HUDEP-2 (cell line): Measurements from ENCODE around the gene C20orf173.
"Not testable (repeated sequence)": the region's sequence is repeated elsewhere in the genome, so short reads cannot be mapped to it uniquely, and the experiment has no call there.

Experiments used
- DNase-seq, 76 experiments: peaks; one replicate each; lab custom pipeline; 2025; ENCODE audit not compliant: unreplicated experiment in 76 of 76; lab: John Stamatoyannopoulos, UW

The C20orf173 gene, protein sequence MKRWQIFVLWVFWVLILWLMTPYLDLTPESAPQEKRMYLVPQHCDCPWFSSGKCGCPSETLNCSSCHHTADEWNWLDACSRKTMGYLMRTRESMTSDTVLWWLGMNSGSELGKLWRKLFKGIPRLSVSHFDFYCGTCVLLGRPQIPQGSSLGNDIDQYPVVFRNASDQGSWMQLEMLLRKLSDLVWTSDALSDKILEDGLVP

DNA sequence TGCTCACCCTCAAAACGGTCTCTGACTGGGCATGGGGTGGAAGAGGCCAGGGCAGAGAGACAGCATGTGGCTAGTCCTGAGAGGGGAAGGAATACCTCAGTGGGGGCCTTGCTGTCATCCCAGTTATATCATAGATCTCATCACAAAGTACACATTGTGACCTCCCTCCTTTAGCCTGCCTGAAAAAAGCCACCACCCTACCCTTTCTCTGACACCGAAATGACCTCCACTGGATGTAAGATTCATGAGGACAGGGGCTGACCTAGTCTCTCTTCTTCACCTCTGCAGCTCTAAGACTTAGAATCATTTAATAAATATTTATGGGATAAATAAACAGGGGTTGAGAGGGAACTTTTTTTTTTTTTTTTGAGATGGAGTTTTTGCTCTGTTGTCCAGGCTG, at the start of gene C20orf173:
C20orf173 (minus strand) TSS at position 101 of the 400 bp plus-strand sequence. CDS start 279 bp downstream, outside the sequence.
- no peak for DNase-seq

DNA sequence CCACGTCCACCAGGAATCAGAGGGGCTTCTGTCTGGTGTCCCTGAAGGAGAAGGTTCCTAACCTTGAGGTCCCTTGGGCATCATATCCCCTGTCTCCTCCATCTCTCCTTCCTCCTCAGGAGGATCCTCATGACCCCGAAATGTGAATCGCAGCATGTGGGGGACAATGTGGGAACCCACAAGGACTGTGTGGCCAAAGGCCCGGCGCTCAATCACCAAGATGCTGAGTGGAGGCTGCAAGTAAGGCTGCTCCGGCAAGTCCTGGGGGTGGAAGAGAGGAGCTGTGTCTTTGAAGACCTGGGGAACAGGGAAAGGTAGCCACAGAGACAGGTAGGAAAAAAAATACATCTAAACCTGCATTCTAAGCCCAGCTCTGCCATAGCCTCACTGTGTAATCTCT, 49.7 kb upstream of the C20orf173 start:
- DNase-seq = no peak

DNA sequence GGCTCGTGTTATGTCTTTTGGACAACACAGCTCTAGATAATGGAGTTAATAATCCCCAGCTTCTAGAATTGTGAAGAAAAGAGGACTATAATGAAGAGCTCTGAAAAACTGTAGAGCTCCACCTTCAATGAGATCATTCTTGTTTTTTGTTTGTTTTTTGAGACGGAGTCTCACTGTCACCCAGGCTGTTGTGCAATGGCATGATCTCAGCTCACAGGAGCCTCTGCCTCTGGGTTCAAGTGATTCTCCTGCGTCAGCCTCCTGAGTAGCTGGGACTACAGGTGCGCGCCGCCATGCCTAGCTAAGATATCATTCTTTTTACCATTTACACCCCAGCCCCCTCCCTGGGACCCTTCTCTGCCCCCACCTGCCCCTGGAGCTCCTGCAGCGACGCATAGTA, 49.0 kb upstream of the C20orf173 start:
- DNase-seq = no peak

DNA sequence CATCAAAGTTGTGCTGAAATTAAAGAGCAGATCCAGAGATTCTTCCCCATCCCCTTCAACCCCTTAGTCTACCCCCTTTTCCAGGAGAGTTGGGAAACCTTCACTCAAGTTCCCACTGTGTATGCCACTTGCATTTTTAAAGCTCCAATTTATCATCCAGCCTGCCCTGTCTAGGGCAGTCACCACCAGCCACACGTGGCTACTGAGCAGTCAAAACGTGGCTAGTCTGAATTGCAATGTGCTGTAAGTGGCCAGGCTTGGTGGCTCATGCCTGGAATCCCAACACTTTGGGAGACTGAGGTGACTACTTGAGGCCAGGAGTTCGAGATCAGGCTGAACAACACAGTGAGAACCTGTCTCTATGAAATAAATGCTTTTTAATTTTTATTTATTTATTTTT, 47.4 kb upstream of the C20orf173 start:
- no peak for DNase-seq

DNA sequence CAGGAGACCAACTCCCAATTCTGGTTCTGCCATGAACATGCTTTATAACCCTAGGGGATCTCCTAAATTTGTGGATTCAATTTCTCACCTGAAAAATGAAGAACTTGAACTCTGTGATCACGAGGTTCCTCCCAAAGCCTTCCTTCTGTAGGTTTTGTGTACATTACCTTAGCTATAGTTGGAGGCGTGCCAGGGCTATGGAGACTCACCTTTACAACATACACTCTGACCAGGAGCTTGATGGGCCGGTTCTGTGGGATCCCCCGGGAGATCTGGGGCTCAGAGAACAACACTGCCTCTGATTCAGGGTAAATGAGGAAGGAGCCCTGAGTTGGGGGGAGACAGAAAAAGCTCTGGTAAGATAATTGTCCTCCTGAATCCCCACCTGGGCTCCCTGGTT, 46.5 kb upstream of the C20orf173 start:
- no peak for DNase-seq

DNA sequence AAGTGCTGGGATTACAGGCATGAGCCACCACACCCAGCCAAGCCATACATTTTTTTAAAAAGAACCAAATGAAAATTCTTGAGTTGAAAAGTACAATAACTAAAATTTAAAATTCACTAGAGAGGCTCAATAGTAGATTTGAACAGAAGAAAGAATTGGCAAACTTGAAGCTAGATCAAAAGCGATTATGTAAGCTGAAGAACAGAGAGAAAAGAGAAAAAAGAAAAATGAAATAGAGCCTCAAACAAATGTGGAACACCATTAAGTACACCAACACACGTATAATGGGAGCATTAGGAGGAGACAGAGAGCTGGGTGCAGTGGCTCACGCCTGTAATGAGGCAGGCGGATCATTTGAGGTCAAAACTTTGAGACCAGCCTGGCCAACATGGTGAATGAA, 43.4 kb upstream of the C20orf173 start:
- DNase-seq = no peak

DNA sequence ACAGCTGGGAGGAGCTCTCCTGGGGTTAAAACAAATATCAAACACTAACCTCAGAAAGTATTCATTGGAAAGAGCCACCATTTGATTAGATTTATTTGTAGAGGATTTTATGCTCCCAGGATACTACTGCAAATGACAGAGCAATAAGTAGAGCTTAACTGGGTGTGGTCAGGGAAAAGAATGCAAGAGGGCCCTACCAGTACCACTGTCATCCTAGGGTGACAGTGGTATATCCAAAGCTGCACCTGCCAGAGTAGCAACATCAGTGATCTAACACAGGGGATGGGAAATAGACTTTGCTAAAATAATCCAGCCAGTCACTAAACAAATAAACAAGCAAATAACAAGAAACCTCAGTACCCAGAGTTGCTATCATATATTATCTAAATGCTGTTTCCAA, 42.1 kb upstream of the C20orf173 start:
- no peak for DNase-seq

DNA sequence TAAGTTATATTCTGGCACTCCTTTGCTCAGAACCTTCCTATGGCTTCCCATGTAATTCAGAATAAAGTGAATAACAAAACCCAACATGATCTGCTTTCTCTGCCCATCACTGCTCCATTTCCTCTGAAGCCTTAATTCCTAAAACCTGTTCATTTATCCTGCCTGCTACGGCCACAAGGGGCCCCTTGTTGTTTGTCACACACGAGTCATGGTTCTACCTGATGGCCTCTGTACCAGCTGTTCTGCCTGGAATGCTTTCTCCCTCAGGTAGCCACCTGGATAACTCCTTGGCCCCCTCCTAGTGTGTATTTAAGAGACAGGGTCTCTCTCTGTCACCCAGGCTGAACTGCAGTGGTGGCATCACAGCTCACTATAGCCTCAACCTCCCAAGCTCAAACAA, 39.2 kb upstream of the C20orf173 start:
- DNase-seq = peak in 11 of 76 experiments; percentile 2 to 25 (median 12)

DNA sequence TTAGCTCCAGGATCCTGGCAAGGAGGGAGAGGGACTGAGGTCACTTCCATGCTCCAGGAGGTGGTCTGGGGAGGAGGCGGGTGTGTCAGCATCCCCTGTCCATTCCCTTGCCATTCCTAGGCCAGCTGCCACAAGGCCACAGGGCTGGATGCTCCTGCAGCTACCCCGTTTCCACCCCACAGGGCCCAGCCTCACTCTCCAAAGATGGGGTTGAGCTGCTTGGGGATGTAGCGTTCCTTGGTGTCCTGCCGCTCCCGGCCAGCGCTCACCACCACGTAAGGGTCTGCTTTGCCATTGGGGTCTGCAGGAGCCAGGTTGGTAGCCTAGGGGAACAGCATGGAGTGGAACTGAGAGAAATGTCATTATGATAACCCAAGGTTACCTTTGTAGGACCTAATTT, 35.5 kb upstream of the C20orf173 start:
- no peak for DNase-seq

DNA sequence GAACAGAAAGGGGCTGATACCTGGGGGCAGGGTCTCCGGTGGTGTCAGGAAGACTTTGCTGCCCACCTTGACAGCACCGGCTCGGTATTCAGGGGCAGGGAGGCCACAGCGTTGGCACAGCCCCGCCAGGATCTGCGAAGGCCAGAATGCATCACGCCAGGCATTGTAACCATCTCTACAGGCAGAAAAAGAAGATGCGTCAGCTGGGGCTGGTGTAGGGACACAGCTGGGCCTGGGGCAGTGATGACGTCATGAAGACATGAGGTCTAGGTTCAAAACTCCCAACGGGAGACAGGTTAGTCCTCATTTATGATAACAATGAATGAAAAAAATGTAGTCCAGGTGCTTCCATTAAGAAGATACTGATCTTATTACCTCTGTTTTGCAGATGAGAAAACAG, 34.4 kb upstream of the C20orf173 start:
- no peak for DNase-seq

DNA sequence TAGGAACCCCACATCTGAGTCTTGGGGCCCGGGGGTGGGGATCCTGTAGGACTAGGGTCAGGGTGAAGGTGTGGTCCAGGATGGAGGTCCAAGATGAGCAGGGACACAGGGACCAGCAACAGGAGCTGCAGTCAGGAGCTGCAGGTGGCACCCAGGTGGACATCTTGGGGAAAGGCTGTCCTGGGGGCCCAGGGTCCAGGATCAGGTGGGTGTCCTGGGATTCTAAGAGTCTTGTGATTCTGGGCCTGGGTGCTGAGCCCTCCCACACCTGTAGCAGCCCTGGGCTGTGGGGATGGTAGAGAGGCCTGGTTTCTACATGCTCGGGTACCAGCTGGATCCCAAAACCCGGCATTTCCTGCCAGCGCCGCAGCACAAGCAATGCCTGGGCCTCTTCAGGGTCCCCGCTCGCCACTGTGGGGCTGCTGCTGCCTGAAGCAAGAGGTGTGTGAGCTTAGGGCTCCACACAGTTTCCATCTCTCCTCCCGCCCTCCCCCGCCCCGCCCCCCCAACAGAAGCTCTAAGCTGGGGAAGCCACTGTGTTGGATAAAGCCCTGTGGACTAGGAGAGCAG, 33.2 kb upstream of the C20orf173 start:
- DNase-seq = no peak

DNA sequence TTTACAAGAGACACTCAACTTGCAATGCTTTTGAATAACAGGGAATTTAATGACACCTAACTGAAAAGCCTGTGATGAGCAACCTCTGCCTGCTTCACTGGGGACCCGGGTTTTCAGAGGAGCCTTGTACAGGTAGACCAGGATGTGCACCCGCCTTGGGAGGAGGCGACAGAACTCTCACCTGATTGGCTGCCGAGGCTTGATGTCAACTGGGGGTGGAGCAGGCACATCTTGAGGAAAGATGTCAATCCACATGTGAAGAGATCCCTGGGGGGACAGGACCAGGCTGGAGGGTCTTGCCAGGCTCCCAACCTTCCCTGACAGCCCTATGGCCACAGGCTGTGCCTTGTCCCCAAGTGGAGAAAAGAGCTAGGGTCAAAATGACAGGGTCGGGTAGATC, 32.2 kb upstream of the C20orf173 start:
- DNase-seq = no peak

DNA sequence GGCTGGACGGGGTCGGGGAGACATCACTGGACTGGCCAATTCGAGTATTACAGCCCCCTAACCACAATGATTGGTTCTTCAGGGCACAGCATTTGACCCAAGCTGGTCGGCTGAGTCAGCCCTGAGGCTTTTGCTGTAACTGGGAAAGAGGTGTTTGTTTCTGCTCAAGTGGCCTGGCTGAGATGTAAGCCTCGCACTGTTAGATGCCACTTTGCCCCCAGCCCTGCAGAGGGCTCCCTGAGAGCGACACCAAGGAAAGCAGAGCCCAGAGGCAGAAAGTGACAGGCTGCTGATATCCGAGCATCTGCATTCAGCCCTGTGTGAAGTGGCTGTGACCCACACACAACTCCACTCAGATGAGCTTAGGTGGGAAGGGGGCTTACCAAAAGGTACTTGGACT, 31.8 kb upstream of the C20orf173 start:
- peak in 48 of 76 experiments; percentile 4 to 69 (median 20) for DNase-seq

DNA sequence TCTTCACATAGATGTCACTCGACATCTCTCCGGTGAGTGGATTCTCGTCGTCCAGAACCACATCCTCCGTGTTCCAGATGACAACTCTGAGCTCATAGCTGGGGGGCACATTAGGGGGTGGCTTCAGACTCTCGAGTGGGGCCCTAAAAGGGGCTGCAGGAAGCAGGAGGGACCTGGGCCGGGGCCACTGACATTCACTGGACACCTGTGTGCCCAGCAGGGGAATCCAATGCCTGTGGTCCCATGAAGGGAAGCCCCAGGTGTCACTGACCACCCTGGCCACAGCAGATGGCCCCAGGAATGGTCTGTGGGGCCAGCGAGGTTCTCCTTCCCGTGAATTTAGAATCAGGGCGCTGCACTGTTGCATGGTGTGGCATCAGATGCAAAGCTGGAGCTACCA, 31.1 kb upstream of the C20orf173 start:
- no peak for DNase-seq

DNA sequence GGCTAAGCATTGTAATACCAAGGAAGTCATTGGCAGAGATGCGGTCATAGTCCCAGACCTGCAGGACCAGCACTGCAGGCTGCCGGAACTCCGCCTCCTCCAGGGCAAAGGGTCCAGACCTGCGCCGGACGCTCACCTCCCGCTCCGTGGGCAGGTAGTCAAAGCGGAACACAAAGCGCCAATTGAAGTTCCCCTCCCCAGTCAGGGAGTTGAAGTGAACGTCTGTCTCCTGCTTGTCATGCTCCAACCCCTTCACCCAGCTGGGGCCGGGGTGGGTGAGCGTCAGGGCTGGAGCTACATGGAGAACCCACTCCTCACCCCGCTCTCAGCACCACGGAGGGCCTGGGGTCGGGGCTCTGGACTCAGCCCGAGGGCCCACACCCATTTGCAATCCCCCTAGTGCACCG, 30.7 kb upstream of the C20orf173 start:
- DNase-seq = no peak

DNA sequence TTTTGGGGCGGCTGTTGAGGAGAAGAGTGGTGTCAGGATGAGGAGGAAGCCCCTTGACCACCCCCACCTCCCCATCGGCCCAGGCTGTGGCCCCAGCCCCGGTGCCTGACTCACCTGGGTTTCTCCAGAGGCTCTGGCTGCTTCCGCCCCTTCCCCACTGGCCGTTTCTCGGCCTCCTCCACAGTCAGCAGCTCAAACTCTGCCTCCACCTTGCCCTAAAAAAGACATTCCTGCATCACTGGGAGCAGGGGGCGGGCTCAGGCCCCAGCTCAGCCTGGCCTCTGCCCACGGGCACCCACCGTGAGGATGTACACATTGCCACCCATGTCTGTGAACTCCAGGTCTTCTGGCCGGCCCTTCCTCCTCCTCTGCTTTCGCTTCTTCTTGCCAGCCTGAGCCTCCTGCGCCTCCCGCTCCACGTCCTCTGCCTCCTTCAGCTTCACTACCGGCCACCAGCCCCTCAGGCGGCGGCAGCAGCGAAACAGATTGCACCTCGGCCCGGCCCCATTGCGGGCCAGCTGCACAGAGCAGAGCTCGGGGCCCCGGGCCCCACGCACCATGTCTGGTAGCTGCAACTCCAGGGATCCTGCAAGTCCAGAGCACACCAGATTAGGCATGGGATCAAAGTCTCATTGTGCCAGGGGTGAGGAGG, 29.7 kb upstream of the C20orf173 start:
- no peak for DNase-seq

DNA sequence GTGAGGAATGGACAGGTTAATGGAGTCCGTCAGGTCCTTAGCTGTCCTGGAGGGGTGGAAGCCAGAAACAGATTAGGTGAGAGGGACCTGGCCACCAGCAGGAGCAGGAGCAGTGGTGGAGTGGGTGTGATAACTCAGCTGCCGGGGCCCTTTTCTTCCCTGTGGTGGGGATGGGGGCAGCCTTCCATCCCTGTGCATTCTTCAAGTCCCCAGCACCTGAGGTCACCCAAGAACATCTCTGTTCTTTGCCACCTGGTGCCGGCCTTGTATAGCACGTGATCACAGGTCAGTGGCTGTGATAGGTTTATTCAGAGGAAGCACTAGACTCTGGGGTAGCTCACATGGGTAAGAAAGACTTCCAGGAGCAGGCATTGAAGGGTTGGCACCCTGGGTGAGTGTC, 29.0 kb upstream of the C20orf173 start:
- no peak for DNase-seq

DNA sequence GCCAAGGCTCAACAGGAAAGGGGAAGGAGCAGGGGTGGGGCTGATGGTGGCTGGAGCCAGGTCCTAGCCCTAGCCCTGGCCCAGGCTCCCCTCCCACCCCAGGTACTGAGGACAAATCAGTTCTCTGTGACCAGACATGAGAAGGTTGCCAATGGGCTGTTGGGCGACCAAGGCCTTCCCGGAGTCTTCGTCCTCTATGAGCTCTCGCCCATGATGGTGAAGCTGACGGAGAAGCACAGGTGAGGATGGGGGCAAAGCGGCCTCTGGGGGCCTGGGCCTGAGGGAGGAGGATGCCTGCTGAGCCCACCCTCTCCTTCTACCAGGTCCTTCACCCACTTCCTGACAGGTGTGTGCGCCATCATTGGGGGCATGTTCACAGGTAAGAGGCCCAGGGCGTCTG, 27.4 kb upstream of the C20orf173 start:
- DNase-seq = no peak

DNA sequence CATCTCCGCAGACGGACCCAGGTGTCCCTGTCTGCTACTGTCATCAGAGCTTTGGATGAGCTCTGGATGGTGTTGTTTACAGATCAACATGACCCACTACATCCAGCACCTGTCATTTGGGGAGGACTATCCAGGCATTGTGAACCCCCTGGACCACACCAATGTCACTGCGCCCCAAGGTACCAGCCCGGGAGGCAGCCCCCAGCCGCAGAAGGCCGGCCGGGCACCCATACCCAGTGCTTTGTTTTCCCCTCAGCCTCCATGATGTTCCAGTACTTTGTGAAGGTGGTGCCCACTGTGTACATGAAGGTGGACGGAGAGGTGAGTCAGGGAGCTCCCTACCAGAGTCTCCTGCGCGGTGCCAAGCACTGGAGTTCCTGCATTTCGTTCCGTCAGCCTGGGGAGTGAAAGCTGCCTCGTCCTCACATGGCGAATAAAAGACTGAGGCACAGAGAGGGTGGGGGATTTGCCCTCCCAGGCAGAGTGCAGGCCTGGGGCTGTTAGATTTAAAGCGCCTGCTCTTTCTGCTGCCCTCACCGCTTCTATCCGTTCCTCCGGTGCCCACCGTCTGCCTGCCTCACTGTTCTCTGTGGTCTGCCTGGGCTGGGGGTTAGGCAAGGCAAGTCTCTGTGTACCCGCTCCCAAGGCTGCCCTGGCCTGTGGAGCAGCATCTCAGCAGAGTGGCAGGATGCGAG, 26.6 kb upstream of the C20orf173 start:
- no peak for DNase-seq

DNA sequence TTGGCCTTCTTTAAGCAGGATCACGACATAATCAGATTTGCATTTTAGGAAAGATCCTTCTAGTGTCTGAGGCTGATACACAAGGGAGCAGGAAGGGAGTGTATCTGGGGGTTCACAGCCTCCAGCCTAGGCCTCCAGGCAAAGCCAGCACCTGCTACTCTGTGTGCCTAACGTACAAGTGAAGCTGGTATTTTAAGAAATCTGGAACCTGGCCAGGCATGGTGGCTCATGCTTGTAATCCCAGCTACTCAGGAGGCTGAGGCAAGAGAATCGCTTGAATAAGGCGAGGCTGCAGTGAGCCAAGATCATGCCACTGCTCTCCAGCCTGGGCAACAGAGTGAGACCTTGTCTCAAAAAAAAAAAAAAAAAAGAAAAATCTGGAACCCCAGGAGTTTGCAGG, 26.0 kb upstream of the C20orf173 start:
- DNase-seq = not testable (repeated sequence)

DNA sequence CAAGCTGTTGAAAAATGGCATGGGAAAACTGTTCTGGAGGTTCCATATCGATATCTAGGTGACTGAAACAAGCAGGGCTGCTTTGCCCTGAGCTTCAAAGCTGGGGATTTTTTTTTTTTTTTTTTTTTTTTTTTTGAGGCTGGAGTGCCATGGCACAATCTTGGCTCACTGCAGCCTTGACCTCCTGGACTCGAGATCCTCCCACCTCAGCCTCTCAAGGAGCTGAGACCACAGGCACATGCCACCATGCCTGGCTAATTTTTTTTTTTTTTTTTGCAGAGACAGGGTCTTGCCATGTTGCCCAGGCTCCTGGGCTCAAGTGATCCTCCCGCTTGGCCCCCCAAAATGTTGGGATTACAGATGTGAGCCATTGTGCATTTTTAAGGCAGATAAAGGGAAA, 23.5 kb upstream of the C20orf173 start:
- no peak for DNase-seq

DNA sequence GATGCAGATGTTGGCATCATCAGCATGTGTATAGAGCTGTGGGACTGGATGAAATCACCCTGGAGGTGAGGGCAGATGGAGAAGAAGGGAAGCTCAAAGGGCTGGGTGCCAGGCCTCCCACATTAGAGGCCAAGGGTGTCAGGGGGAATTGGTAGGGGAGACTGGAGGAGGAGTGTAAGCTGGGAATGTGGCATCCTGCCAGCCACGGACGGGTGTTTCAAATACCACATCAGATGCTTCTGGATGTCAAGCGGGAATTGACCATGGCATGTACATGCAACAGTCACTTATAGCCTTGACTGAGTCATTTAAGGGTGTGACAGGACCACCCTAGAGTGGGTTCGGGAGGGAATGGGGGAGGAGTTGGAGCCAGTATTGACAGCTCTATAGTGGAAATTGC, 22.1 kb upstream of the C20orf173 start:
- no peak for DNase-seq
